ENCODE measurements around the gene ADGRA3. TPM values are rescaled to one million over a fixed set of nuclear protein-coding genes. Genes with fewer than 3 reads are reported as not detected.

Gene ADGRA3
- total RNA-seq, 1 experiment from 2014 or later = 57.5 TPM

DNA sequence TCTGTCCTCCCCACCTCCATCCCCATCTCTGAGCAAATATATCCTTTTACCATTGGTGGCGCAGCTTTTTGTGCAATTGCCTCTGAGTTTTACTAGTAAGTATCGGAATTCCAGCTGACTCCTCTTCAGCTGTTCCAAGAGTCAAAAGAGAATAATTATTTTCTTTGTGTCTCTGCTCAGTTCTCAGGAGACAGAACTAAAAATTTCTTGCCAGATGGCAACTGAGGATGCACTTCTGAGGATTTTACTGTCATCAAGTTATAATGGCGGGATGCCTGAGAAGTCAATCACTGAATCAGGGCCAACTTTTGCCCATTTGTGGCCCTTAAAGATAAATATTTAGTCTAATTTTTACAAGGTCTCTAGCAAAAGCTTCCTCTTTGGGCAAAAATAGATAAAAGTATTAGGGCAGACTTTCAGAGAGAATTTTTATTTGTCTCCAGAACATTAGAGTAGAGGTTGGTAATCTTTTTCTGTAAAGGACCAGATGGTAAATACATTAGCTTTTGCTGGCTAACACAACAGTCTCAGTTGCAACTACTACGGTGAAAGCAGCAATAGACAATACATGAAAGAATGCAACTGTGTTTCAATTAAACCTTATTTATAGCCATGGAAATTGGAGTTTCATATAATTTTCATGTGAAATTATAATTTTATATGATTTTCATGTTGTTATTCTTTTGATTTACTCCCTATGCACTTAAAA lies 15.6 kb upstream of the ADGRA3 start:
- H3K4me1 ChIP-seq (ENCODE audit: insufficient read depth, low read length, poor library complexity, severe bottlenecking) = no peaks in the 10 kb centered on the region
- H3K27me3 ChIP-seq (replicated peaks; ENCODE audit: insufficient read depth, low read depth, low read length, poor library complexity) = no peaks in the 10 kb centered on the region
- peaks cover 13% of the 10 kb centered on the region for H3K9me3 ChIP-seq (ENCODE audit: low read depth, low read length, poor library complexity, severe bottlenecking)
- intact Hi-C loops (cut with micrococcal nuclease; ENCODE audit: unreplicated experiment) = no loop called here
- ChIA-PET POLR2A (ENCODE audit: low non-redundant PET) (no interaction called here), CTCF (no interaction called here)
- H3K27ac ChIP-seq (ENCODE audit: low read depth, low read length, poor library complexity, severe bottlenecking) = no peak overlapping the region
- TF ChIP-seq, protein P1, sequence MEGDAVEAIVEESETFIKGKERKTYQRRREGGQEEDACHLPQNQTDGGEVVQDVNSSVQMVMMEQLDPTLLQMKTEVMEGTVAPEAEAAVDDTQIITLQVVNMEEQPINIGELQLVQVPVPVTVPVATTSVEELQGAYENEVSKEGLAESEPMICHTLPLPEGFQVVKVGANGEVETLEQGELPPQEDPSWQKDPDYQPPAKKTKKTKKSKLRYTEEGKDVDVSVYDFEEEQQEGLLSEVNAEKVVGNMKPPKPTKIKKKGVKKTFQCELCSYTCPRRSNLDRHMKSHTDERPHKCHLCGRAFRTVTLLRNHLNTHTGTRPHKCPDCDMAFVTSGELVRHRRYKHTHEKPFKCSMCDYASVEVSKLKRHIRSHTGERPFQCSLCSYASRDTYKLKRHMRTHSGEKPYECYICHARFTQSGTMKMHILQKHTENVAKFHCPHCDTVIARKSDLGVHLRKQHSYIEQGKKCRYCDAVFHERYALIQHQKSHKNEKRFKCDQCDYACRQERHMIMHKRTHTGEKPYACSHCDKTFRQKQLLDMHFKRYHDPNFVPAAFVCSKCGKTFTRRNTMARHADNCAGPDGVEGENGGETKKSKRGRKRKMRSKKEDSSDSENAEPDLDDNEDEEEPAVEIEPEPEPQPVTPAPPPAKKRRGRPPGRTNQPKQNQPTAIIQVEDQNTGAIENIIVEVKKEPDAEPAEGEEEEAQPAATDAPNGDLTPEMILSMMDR (conservative IDR thresholded peaks at IDR 0.05; ENCODE audit: low read depth, low read length) = no peak
- TF ChIP-seq EZH2 (IDR thresholded peaks at IDR 0.05; ENCODE audit: borderline replicate concordance, low read depth, low read length, poor library complexity, severe bottlenecking) = no peak
- DNase-seq (ENCODE audit: low spot score) = no peak
- no TSS peak for BruUV-seq (replicated peaks)
- no peaks in the 10 kb centered on the region for H3K36me3 ChIP-seq (ENCODE audit: insufficient read depth, low read length, poor library complexity, severe bottlenecking)
- H3K4me3 ChIP-seq (ENCODE audit: low read depth, low read length, poor library complexity, severe bottlenecking) = no peak overlapping the region

DNA sequence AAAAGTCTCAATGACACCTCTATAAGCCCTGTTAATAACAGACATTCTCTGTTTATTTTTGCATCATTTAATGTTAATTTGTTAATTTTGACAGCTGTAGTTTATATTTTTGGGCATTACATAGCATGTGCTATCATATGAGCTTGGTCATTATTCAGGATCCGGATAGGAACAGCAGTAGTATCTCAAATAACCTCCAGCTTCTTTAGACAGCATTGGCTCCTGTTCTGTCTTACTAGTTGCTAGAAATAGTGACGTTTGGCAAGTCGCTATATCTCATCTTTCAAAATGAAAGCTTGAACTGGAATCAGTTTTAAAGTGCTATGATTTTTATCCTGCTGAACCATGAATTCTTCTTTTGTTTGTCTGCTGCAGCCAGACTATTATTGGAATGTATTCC lies 9.0 kb upstream of the ADGRA3 start:
- no peaks in the 10 kb centered on the region for H3K4me1 ChIP-seq (ENCODE audit: insufficient read depth, low read length, poor library complexity, severe bottlenecking)
- H3K36me3 ChIP-seq (ENCODE audit: insufficient read depth, low read length, poor library complexity, severe bottlenecking) = no peaks in the 10 kb centered on the region
- no peaks in the 10 kb centered on the region for H3K27me3 ChIP-seq (replicated peaks; ENCODE audit: insufficient read depth, low read depth, low read length, poor library complexity)
- no TSS peak for BruUV-seq (replicated peaks)
- DNase-seq (ENCODE audit: low spot score) = no peak
- POLR2A ChIA-PET (ENCODE audit: low non-redundant PET) = no interaction called here
- H3K9me3 ChIP-seq (ENCODE audit: low read depth, low read length, poor library complexity, severe bottlenecking) = no peaks in the 10 kb centered on the region
- no peak for TF ChIP-seq EZH2 (IDR thresholded peaks at IDR 0.05; ENCODE audit: borderline replicate concordance, low read depth, low read length, poor library complexity, severe bottlenecking)
- TF ChIP-seq, protein P1 (conservative IDR thresholded peaks at IDR 0.05; ENCODE audit: low read depth, low read length) = no peak
- H3K27ac ChIP-seq (ENCODE audit: low read depth, low read length, poor library complexity, severe bottlenecking) = no peak overlapping the region
- no peak overlapping the region for H3K4me3 ChIP-seq (ENCODE audit: low read depth, low read length, poor library complexity, severe bottlenecking)
- intact Hi-C loops (cut with micrococcal nuclease; ENCODE audit: unreplicated experiment) = no loop called here
- CTCF ChIA-PET = no interaction called here

DNA sequence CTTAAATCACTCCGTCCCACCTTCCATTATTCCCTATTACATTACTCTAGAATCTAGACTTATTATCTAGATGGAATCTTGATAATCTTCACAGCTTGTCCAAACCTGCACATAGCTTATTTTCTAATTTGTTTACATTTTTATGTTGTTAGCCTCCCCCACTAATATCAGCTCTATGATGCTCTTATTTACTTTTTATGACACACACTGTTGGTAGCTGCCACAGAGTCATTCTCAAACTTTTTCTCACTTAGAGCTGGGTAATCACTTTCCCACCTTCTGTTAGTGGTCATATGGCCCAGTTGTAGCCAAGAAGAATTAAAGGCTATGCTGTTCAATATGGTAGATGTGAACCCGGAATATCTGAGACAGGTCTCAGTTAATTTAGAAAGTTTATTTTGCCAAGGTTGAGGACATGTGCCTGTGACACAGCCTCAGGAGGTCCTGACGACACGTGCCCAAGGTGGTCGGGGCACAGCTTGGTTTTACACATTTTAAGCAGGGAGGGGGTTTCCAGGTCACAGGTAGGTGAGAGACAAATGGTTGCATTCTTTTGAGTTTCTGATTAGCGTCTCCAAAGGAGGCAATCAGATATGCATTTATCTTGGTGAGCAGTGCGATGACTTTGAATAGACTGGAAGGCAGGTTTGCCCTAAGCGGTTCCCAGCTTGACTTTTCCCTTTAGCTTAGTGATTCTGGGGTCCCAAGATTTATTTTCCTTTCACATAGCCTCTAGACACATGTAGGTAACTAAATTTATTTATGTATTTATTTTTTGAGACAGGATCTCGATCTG lies 7.0 kb upstream of the ADGRA3 start:
- Histone ChIP-seq H3K36me3 (ENCODE audit: insufficient read depth, low read length, poor library complexity, severe bottlenecking) (no peaks in the 10 kb centered on the region), H3K4me3 (ENCODE audit: low read depth, low read length, poor library complexity, severe bottlenecking) (no peak overlapping the region), H3K9me3 (ENCODE audit: low read depth, low read length, poor library complexity, severe bottlenecking) (no peaks in the 10 kb centered on the region), H3K27ac (ENCODE audit: low read depth, low read length, poor library complexity, severe bottlenecking) (no peak overlapping the region), H3K27me3 (replicated peaks; ENCODE audit: insufficient read depth, low read depth, low read length, poor library complexity) (no peaks in the 10 kb centered on the region), H3K4me1 (ENCODE audit: insufficient read depth, low read length, poor library complexity, severe bottlenecking) (no peaks in the 10 kb centered on the region)
- intact Hi-C loops (cut with micrococcal nuclease; ENCODE audit: unreplicated experiment) = no loop called here
- ChIA-PET POLR2A (ENCODE audit: low non-redundant PET) (no interaction called here), CTCF (no interaction called here)
- TF ChIP-seq, protein P1 (conservative IDR thresholded peaks at IDR 0.05; ENCODE audit: low read depth, low read length) = no peak
- TF ChIP-seq EZH2 (IDR thresholded peaks at IDR 0.05; ENCODE audit: borderline replicate concordance, low read depth, low read length, poor library complexity, severe bottlenecking) = no peak
- no TSS peak for BruUV-seq (replicated peaks)
- no peak for DNase-seq (ENCODE audit: low spot score)

Measured in A673 (cell line).